Measurements from ENCODE around the gene RAB6D.

DNA sequence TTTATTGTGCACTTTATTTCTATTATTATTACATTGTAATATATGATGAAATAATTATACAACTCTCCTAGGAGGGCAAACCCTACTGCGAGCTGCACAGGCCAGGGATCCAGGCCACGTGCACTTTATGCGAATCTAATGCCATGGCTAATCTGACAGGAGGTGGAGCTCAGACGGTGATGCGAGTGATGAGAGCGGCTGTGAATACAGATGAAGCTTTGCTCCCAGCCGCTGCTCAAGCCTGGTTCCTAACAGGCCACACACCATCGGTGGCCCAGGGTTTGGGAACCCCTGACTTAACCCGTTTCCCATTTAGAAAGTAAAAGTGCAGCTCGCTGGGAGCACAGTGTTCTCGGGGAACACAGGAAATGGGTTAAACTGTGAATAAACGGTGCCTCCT, 40.8 kb upstream of the RAB6D start:
- TF ChIP-seq CTCF (IDR thresholded peaks at IDR 0.05), result no peak
- no peak for TF ChIP-seq POLR2A (IDR thresholded peaks at IDR 0.05)

Measured in uterus (tissue), 2 donors.